CD4-positive, alpha-beta T cell treated with Interferon gamma for 1 hour (primary cell): ENCODE results near the gene ARID4B.
"Not testable (repeated sequence)": the region's sequence is repeated elsewhere in the genome, so short reads cannot be mapped to it uniquely, and the experiment has no call there.

Source experiments
- DNase-seq: peaks from one replicate; pipeline ENCODE4 v3.0.0-alpha.2; 2020

ARID4B gene, protein sequence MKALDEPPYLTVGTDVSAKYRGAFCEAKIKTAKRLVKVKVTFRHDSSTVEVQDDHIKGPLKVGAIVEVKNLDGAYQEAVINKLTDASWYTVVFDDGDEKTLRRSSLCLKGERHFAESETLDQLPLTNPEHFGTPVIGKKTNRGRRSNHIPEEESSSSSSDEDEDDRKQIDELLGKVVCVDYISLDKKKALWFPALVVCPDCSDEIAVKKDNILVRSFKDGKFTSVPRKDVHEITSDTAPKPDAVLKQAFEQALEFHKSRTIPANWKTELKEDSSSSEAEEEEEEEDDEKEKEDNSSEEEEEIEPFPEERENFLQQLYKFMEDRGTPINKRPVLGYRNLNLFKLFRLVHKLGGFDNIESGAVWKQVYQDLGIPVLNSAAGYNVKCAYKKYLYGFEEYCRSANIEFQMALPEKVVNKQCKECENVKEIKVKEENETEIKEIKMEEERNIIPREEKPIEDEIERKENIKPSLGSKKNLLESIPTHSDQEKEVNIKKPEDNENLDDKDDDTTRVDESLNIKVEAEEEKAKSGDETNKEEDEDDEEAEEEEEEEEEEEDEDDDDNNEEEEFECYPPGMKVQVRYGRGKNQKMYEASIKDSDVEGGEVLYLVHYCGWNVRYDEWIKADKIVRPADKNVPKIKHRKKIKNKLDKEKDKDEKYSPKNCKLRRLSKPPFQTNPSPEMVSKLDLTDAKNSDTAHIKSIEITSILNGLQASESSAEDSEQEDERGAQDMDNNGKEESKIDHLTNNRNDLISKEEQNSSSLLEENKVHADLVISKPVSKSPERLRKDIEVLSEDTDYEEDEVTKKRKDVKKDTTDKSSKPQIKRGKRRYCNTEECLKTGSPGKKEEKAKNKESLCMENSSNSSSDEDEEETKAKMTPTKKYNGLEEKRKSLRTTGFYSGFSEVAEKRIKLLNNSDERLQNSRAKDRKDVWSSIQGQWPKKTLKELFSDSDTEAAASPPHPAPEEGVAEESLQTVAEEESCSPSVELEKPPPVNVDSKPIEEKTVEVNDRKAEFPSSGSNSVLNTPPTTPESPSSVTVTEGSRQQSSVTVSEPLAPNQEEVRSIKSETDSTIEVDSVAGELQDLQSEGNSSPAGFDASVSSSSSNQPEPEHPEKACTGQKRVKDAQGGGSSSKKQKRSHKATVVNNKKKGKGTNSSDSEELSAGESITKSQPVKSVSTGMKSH (N-terminal part only)

DNA sequence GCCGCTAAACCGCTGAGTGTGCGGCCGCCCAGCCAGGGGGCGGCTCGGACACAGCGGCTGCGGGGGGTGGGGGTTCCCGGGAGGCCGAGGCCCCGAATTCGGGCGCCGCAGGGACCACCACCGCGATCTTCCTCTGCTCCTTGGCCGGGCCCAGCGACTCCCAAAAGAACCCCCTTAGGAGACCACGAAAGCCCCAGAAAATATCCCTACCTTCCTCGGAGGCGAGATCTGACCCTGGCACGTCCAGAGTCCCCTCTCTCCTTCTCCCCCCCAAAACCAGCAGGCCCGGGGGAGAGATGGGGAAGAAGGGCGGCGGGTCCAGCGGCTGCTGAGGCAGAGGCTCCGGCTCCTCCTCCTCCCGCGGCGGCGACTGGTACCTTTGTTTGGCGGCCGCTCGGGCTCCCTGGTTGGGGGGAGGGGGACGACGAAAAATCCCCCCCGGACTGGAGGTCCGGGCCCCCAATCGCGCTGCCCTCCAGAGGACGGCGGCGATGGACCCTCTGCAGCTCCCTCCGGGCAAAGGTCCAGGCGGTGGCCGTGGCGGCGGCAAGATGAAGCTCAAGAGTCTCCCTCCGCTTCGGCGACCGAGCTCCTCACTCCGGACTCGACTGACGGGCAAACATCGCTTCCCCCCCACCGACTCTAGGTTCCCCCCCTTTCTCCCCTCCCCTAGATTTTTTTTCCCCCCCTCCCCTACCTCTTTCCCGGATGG, at the start of gene ARID4B:
Gene ARID4B (minus strand): TSS at position 621 of the 712 bp plus-strand sequence. CDS start 1,260 bp downstream, outside the sequence.
- no peak for DNase-seq

DNA sequence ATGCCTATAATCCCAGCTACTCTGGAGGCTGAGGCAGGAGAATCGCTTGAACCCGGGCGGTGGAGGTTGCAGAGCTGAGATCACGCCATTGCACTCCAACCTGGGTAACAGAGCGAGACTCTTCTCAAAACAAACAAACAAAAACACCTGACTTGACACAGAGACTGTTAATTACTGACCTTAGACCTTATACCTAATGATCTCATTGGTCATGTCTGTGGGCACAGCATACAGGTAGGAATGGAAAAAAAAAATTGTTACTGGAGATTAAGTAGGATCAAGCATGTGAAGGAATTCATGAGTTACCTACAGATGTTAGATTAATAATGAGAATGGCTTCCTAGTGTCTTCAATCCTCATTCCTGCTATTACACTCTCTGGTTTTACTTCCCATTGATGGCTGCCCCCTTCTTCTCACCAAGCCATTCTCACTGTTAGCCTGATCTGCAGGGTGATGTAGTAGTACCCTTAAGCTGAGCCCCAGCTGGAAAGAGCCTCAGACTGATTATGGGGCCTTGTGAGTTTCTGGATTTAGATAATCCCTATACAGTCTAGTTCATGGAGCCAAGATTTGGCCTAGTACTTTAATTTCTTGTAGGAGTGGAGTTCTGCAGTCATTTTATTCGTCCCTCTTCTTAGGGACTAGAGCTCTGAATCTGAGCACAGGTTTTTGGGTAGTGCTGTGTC, 48.1 kb upstream of the ARID4B start:
- DNase-seq: no peak

DNA sequence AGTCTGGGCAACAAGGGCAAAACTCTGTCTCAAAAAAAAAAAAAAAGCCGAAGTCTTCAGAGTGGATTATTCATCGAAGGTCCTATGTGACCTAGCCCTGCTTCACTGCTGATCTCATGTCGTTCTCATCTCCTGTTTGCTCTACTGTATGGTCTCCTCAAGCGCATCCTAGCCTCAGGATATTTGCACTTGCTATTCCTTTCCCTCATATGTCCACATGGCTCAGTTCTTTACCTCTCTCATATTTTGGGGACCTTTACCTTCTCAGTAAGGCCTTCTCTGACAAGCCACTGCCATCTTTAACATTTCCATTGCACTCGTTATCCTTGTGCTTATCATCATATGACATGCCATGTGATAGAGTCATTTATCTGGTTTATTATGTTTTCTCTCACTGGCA, 41.8 kb upstream of the ARID4B start:
- DNase-seq: no peak

DNA sequence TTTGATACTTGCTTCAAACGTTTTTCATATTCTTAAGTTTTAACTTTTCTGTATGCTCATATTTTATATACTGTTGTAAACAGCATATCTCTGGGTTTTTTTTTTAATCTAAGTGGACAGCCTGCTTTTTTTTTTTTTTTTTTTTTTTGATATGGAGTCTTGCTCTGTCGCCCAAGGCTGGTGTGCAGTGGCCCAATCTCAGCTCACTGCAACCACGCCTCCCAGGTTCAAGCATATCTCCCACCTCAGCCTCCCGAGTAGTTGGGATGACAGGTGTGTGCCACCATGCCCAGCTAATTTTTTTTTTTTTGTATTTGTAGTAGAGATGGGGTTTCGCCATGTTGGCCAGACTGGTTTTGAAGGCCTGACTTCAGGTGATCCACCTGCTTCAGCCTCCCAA, 40.4 kb upstream of the ARID4B start:
- DNase-seq: no peak

GRCh38 chr1:235367000-235367908, 39.3 kb upstream of the ARID4B start, which contains the start of gene TBCE:
Gene TBCE (plus strand): TSS chr1:235367427. CDS start chr1:235380050, 12,623 bp downstream.
- peak; percentile 84 for DNase-seq

GRCh38 chr1:235366286-235366685, 38.3 kb upstream of the ARID4B start:
- DNase-seq: no peak

DNA sequence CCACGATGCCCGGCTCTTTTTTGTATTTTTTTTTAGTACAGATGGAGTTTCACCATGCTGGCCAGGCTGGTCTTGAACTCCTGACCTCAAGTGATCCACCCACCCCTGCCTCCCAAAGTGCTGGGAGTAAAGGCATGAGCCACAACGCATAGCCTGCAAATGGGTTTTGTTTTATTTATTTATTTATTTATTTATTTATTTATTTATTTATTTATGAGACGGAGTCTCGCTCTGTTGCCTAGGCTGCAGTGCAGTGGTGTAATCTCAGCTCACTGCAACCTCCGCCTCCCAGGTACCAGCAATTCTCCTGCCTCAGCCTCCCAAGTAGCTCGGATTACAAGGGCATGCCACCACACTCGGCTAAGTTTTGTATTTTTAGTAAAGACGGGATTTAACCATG, 36.2 kb upstream of the ARID4B start:
- not testable (repeated sequence) for DNase-seq

- no peak for DNase-seq
Measured at GRCh38 chr1:235358899-235359298, 30.9 kb upstream of the ARID4B start.

DNA sequence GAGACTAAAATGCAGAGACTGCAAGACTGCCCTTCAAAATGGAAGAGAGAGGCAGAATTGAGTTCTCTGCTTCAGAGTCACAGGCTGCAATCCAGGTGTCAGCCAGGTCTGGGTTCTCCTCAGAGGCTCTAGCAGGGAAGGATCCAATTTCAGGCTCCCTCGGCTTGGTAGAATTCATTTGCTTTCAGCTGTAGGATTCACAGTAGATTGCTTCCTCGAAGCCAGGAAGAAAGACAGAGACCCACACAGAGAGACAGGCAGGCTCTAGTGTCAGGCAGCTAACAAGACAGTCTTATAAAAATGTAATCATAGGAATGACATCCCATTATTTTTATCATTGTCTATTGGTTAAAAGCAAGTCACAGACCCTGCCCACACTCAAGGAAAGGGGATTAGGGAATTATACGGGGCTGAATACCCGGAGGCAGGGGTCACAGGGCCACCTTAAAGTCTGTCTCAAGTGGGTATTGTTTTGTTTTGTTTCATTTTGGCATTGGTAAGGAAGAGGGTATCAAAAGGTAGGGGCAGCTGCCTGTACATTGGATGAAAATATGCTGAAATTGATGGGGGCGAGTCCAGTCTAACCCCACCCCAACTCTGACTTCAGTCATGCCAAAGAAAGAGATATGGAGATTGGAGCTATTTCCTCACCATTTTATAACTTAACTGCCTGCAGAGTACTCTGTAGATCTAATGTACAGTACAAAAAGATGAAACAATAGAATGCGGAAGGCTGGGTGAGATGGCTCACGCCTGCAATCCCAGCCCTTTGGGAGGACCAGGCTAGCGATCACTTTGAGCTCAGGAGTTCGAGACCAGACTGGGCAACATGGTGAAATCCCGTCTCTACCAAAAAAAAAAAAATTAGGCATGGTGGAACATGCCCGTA, 29.8 kb upstream of the ARID4B start:
- DNase-seq: no peak

DNA sequence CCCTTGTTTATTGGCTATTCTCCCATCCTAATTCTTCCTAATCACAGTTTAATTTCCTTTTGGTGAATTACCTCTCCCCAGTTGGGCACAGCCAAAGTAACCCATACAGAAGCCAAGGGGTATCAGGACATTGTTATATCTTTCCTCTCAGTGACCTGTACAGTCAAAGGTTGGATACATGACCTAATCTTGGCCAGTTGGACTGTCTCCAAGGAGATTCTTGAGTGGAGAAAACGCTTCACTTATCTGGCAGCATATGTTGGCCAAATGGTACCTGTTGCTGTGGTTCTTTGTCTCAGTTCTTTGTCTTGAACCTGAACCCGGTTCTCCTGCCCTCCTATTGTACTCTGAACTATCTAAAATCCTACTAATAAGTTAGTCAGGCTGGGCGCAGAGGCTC, 23.9 kb upstream of the ARID4B start:
- DNase-seq: no peak

- DNase-seq: no peak
Measured at GRCh38 chr1:235351441-235351840, 23.5 kb upstream of the ARID4B start.

DNA sequence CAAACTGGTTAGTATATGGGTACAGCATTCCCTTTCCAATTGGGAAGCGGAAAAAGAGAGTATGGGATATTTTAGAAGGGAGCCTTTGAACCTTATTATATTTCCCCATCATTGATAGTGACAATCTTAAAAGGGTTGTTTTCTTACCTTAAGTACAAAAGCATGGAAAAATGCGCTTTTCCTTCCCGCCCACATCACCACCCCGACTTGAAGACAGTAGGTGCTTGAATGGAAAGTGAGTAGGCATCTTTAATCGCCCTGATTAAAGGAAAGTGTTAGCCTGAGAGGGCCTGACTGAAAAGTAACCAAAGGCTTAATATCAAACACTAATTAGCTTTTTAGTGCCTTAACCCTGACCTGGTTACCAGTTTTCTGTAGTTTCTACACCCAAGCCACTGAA, 15.7 kb upstream of the ARID4B start:
- DNase-seq: no peak

DNA sequence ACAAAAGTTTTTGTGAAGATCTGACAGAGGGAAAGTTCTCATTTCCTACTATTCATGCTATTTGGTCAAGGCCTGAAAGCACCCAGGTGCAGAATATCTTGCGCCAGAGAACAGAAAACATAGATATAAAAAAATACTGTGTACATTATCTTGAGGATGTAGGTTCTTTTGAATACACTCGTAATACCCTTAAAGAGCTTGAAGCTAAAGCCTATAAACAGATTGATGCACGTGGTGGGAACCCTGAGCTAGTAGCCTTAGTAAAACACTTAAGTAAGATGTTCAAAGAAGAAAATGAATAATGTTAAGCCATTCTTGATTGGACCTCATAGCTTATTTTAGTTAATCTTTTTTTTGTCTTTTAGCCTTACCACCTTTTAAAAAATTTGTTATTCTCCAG, 14.5 kb upstream of the ARID4B start:
- DNase-seq: no peak

DNA sequence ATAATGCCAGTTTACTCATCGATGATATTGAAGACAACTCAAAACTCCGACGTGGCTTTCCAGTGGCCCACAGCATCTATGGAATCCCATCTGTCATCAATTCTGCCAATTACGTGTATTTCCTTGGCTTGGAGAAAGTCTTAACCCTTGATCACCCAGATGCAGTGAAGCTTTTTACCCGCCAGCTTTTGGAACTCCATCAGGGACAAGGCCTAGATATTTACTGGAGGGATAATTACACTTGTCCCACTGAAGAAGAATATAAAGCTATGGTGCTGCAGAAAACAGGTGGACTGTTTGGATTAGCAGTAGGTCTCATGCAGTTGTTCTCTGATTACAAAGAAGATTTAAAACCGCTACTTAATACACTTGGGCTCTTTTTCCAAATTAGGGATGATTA, 14.1 kb upstream of the ARID4B start:
- DNase-seq: no peak

DNA sequence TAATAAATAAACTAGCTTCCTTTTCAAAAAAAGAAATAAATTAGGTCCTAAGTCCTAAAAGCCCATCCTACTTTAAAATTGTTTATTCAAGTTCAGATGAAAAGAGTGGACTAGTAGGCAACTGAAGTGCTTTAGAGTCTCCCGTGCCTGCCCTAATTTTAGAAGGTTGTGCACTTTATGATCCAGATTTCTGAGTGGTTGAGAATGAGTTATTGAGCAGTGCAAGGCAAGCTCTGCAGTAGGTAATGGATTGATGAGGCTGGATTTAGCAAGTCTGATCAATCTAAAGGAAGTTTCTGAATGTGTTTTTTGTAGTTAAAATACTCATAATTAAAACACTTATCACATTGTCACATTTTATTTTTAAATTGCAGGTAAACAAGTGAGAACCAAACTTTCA, 13.4 kb upstream of the ARID4B start:
- DNase-seq: no peak

DNA sequence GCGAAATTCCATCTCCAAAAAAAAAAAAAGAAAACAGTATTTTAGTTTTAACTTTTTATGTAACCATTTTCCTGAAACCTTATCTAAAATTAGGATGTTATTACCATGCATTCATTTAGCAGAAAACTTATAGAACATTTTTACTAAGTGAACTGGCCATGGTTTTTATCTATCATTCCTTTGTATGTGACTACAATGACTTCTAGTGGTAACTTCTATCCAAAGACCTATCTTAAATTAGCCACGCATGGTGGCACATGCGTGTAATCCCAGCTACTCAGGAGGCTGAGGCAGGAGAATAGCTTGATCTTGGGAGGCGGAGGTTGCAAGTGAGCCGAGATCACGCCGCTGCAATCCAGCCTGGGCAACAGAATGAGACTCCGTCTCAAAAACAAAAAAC, 11.8 kb upstream of the ARID4B start:
- no peak for DNase-seq

DNA sequence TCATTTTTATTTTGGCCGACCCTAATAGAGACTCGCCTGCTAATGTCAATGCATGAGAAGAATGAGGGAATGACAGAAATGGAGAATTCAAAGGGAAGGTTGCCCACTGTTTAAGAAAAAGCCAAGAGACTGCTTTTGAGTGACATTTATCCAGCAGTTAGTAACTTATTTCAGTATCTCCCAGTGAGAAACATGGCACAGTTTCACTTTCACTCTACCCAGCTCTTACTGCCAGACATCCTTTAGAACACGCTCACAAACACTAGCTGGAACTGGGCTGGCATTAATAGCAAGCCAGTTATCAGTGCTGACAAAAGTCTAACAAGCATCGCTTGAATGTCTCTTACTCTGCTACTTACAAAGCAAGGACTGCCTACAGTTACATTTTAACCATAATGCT, 8.9 kb upstream of the ARID4B start:
- DNase-seq: no peak

DNA sequence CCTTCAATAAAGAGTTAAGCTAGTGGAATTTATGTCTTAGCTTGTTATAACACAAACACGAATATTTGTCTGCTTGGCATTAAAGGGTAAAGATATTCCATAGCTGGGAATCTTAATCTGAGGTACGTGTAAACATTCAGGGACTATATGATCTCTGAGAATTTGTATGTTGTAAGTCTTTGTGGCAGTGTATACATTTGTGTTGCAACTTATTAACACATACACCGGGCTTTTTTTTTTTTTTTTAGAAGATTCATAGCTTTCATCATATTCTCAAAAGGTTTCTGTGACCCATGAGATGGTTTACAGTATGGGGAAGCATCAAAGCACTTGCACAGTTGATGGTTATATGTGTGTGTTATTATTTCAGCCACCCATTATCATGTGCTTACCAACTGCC, 3.4 kb upstream of the ARID4B start:
- no peak for DNase-seq

DNA sequence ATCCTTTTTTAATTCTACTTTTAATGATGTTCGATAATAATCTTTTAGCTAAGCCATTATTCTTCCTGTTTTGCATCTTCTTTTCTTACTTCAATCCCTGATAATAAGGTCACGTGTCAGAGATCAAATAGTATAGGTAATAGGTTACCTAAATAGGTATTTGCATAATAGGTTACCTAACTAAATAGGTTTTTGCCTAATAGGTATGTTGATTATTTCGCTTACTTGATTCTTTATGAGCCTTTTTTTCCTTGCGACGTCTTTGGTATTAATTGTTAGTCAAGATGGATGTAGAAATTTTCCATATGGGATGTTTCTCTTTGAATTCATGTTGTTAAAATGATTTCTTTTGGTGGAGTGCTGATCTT, 2.9 kb upstream of the ARID4B start:
- no peak for DNase-seq
